ENCODE data around the gene ANK3.

The ANK3 gene

GRCh38 chr10:60069311-60069710, 320.4 kb downstream of the ANK3 start:
- ChIA-PET POLR2A (no interaction called here), CTCF (no interaction called here)
- no peak overlapping the region for H3K27ac ChIP-seq (ENCODE audit: extremely low read depth, low read depth, low read length)

GRCh38 chr10:60050366-60050765, 339.3 kb downstream of the ANK3 start:
- Histone ChIP-seq H3K27ac (ENCODE audit: extremely low read depth, low read depth, low read length) (no peak overlapping the region), H3K9me3 (ENCODE audit: control insufficient read depth, insufficient read depth, low read depth, low read length) (no peaks in the 10 kb centered on the region), H3K4me1 (ENCODE audit: control insufficient read depth, insufficient read depth, low read length) (no peaks in the 10 kb centered on the region), H3K4me3 (ENCODE audit: low read depth, low read length) (no peak overlapping the region), H3K36me3 (ENCODE audit: control insufficient read depth in 2 of 2, insufficient read depth in 1 of 2, low read length in 2 of 2) (no peaks in the 10 kb centered on the region)
- POLR2A ChIA-PET: no interaction called here
- TF ChIP-seq GLI2 (tag by site-specific recombination; IDR thresholded peaks at IDR 0.05; ENCODE audit: borderline replicate concordance, low read depth): no peak
- TF ChIP-seq ZNF837 (tag by site-specific recombination; IDR thresholded peaks at IDR 0.05): no peak
- TF ChIP-seq MYNN (tag by site-specific recombination; IDR thresholded peaks at IDR 0.05; ENCODE audit: borderline replicate concordance): no peak
- CTCF ChIA-PET: no interaction called here

More at GRCh38 chr10:60069311-60069710, 320.4 kb downstream of the ANK3 start:
- no peaks in the 10 kb centered on the region for H3K4me1 ChIP-seq (ENCODE audit: control insufficient read depth, insufficient read depth, low read length)
- TF ChIP-seq, protein P1, sequence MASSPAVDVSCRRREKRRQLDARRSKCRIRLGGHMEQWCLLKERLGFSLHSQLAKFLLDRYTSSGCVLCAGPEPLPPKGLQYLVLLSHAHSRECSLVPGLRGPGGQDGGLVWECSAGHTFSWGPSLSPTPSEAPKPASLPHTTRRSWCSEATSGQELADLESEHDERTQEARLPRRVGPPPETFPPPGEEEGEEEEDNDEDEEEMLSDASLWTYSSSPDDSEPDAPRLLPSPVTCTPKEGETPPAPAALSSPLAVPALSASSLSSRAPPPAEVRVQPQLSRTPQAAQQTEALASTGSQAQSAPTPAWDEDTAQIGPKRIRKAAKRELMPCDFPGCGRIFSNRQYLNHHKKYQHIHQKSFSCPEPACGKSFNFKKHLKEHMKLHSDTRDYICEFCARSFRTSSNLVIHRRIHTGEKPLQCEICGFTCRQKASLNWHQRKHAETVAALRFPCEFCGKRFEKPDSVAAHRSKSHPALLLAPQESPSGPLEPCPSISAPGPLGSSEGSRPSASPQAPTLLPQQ (tag by site-specific recombination; IDR thresholded peaks at IDR 0.05): no peak
- TF ChIP-seq KLF10 (tag by site-specific recombination; IDR thresholded peaks at IDR 0.05): no peak
- no peak for TF ChIP-seq ZSCAN16 (tag by site-specific recombination; IDR thresholded peaks at IDR 0.05)
- no peak for TF ChIP-seq ZNF280C (tag by site-specific recombination; IDR thresholded peaks at IDR 0.05)
- no peak for TF ChIP-seq PRDM6 (tag by site-specific recombination; IDR thresholded peaks at IDR 0.05)
- no peak for TF ChIP-seq ZNF350 (tag by site-specific recombination; IDR thresholded peaks at IDR 0.05)
- TF ChIP-seq ZNF677 (tag by site-specific recombination; IDR thresholded peaks at IDR 0.05): no peak
- TF ChIP-seq ZNF10 (tag by site-specific recombination; IDR thresholded peaks at IDR 0.05): no peak
- TF ChIP-seq, protein P2, sequence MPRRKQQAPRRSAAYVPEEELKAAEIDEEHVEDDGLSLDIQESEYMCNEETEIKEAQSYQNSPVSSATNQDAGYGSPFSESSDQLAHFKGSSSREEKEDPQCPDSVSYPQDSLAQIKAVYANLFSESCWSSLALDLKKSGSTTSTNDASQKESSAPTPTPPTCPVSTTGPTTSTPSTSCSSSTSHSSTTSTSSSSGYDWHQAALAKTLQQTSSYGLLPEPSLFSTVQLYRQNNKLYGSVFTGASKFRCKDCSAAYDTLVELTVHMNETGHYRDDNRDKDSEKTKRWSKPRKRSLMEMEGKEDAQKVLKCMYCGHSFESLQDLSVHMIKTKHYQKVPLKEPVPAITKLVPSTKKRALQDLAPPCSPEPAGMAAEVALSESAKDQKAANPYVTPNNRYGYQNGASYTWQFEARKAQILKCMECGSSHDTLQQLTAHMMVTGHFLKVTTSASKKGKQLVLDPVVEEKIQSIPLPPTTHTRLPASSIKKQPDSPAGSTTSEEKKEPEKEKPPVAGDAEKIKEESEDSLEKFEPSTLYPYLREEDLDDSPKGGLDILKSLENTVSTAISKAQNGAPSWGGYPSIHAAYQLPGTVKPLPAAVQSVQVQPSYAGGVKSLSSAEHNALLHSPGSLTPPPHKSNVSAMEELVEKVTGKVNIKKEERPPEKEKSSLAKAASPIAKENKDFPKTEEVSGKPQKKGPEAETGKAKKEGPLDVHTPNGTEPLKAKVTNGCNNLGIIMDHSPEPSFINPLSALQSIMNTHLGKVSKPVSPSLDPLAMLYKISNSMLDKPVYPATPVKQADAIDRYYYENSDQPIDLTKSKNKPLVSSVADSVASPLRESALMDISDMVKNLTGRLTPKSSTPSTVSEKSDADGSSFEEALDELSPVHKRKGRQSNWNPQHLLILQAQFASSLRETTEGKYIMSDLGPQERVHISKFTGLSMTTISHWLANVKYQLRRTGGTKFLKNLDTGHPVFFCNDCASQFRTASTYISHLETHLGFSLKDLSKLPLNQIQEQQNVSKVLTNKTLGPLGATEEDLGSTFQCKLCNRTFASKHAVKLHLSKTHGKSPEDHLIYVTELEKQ (tag by site-specific recombination; IDR thresholded peaks at IDR 0.05; ENCODE audit: borderline replicate concordance): no peak
- no peak for TF ChIP-seq FEZF1 (tag by site-specific recombination; IDR thresholded peaks at IDR 0.05)
- no peak for TF ChIP-seq ZNF433 (tag by site-specific recombination; IDR thresholded peaks at IDR 0.05; ENCODE audit: low read depth)
- TF ChIP-seq HOXA7 (CRISPR knock-in tag; IDR thresholded peaks at IDR 0.05; ENCODE audit: borderline replicate concordance): no peak
- TF ChIP-seq ZNF658 (tag by site-specific recombination; IDR thresholded peaks at IDR 0.05): no peak
- TF ChIP-seq ZNF2 (tag by site-specific recombination; IDR thresholded peaks at IDR 0.05): no peak
- no peaks in the 10 kb centered on the region for H3K36me3 ChIP-seq (ENCODE audit: control insufficient read depth in 2 of 2, insufficient read depth in 1 of 2, low read length in 2 of 2)
- no peaks in the 10 kb centered on the region for H3K9me3 ChIP-seq (ENCODE audit: control insufficient read depth, insufficient read depth, low read depth, low read length)
- no peak overlapping the region for H3K4me3 ChIP-seq (ENCODE audit: low read depth, low read length)
